ENCODE measurements around the gene CBY1. TPM values are rescaled to one million over a fixed set of nuclear protein-coding genes. Genes with fewer than 3 reads are reported as not detected.
"Not testable (repeated sequence)": the region's sequence is repeated elsewhere in the genome, so short reads cannot be mapped to it uniquely, and the experiment has no call there.

CBY1 gene
- total RNA-seq = 14.1 TPM

GRCh38 chr22:38656256-38657044 is at the start of gene CBY1, which contains the start of gene FAM227A:
Gene CBY1 (plus strand): TSS chr22:38656638. CDS start chr22:38668055, 11,417 bp downstream.
Gene FAM227A (minus strand): TSS chr22:38656392. CDS start chr22:38650168, 6,224 bp downstream.
- H3K27me3 ChIP-seq (ENCODE audit: control insufficient read depth in 3 of 3, insufficient read depth in 3 of 3, low read length in 3 of 3) = no peaks in the 10 kb centered on the region

GRCh38 chr22:38607680-38608079 is 48.8 kb upstream of the CBY1 start:
- H3K9me3 ChIP-seq (ENCODE audit: control insufficient read depth in 3 of 3, low read length in 3 of 3) = no peaks in the 10 kb centered on the region
- no peaks in the 10 kb centered on the region for H3K27me3 ChIP-seq (ENCODE audit: control insufficient read depth in 3 of 3, insufficient read depth in 3 of 3, low read length in 3 of 3)
- H3K36me3 ChIP-seq (ENCODE audit: control insufficient read depth in 3 of 3, insufficient read depth in 3 of 3, low read length in 3 of 3) = no peaks in the 10 kb centered on the region
- no peak overlapping the region for H3K9ac ChIP-seq (ENCODE audit: low read depth in 1 of 3, low read length in 3 of 3)
- no peak overlapping the region for H3K27ac ChIP-seq (ENCODE audit: low read depth, low read length)
- H3K4me1 ChIP-seq (ENCODE audit: control insufficient read depth in 3 of 3, insufficient read depth in 3 of 3, low read length in 3 of 3) = peaks cover 5 to 10% (median 9%) of the 10 kb centered on the region in 3 donors
- H3K4me3 ChIP-seq (ENCODE audit: low read length in 3 of 3) = no peak overlapping the region

More at GRCh38 chr22:38656256-38657044, at the start of gene CBY1, which contains the start of gene FAM227A:
- Histone ChIP-seq H3K27ac (ENCODE audit: low read depth, low read length) (peak within 1 kb of the TSS; percentile 93), H3K9ac (ENCODE audit: low read depth in 1 of 3, low read length in 3 of 3) (peak within 1 kb of the TSS; percentile 94 to 97 (median 96)), H3K9me3 (ENCODE audit: control insufficient read depth in 3 of 3, low read length in 3 of 3) (no peaks in the 10 kb centered on the region), H3K36me3 (ENCODE audit: control insufficient read depth in 3 of 3, insufficient read depth in 3 of 3, low read length in 3 of 3) (no peaks in the 10 kb centered on the region), H3K4me1 (ENCODE audit: control insufficient read depth in 3 of 3, insufficient read depth in 3 of 3, low read length in 3 of 3) (peaks cover 13 to 14% (median 14%) of the 10 kb centered on the region in 3 donors), H3K4me3 (ENCODE audit: low read length in 3 of 3) (peak within 1 kb of the TSS; percentile 82 to 94 (median 91))

- no peaks in the 10 kb centered on the region for H3K9me3 ChIP-seq (ENCODE audit: control insufficient read depth in 3 of 3, low read length in 3 of 3)
- no peaks in the 10 kb centered on the region for H3K27me3 ChIP-seq (ENCODE audit: control insufficient read depth in 3 of 3, insufficient read depth in 3 of 3, low read length in 3 of 3)
- no peak overlapping the region for H3K4me3 ChIP-seq (ENCODE audit: low read length in 3 of 3)
- no peaks in the 10 kb centered on the region for H3K36me3 ChIP-seq (ENCODE audit: control insufficient read depth in 3 of 3, insufficient read depth in 3 of 3, low read length in 3 of 3)
- H3K9ac ChIP-seq (ENCODE audit: low read depth in 1 of 3, low read length in 3 of 3) = no peak overlapping the region
- no peak overlapping the region for H3K27ac ChIP-seq (ENCODE audit: low read depth, low read length)
- H3K4me1 ChIP-seq (ENCODE audit: control insufficient read depth in 3 of 3, insufficient read depth in 3 of 3, low read length in 3 of 3) = peaks cover 5 to 11% (median 10%) of the 10 kb centered on the region in 3 donors
These were observed 47.3 kb upstream of the CBY1 start for GRCh38 chr22:38608992-38609750.

GRCh38 chr22:38610234-38610633 is 46.2 kb upstream of the CBY1 start:
- H3K27ac ChIP-seq (ENCODE audit: low read depth, low read length) = no peak overlapping the region
- H3K4me1 ChIP-seq (ENCODE audit: control insufficient read depth in 3 of 3, insufficient read depth in 3 of 3, low read length in 3 of 3) = peaks cover 5 to 17% (median 11%) of the 10 kb centered on the region in 3 donors
- H3K4me3 ChIP-seq (ENCODE audit: low read length in 3 of 3) = no peak overlapping the region
- no peak overlapping the region for H3K9ac ChIP-seq (ENCODE audit: low read depth in 1 of 3, low read length in 3 of 3)
- H3K27me3 ChIP-seq (ENCODE audit: control insufficient read depth in 3 of 3, insufficient read depth in 3 of 3, low read length in 3 of 3) = no peaks in the 10 kb centered on the region
- H3K36me3 ChIP-seq (ENCODE audit: control insufficient read depth in 3 of 3, insufficient read depth in 3 of 3, low read length in 3 of 3) = no peaks in the 10 kb centered on the region
- H3K9me3 ChIP-seq (ENCODE audit: control insufficient read depth in 3 of 3, low read length in 3 of 3) = no peaks in the 10 kb centered on the region

DNA sequence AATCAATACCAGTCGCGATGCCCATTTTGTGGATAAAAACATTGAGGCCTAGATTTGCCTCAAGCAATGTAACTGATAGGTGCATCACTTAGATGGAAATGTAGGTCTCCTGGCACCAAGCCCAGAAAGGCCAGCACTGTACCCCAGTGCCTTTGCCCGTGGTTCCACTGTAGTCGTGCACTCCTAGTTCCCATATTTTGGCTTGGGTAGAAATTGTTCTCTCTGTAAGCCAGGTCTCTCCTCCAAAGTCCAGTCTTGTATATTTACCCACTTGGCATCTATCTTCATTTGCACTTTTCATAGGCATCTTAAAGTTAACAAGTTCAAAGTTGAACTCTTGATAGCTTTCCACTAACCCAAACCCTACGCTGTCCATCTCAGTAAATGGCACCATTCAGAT is 44.9 kb upstream of the CBY1 start:
- Histone ChIP-seq H3K4me1 (ENCODE audit: control insufficient read depth in 3 of 3, insufficient read depth in 3 of 3, low read length in 3 of 3) (peaks cover 2 to 11% (median 5%) of the 10 kb centered on the region in 3 donors), H3K27me3 (ENCODE audit: control insufficient read depth in 3 of 3, insufficient read depth in 3 of 3, low read length in 3 of 3) (no peaks in the 10 kb centered on the region), H3K4me3 (ENCODE audit: low read length in 3 of 3) (no peak overlapping the region), H3K9ac (ENCODE audit: low read depth in 1 of 3, low read length in 3 of 3) (no peak overlapping the region), H3K27ac (ENCODE audit: low read depth, low read length) (no peak overlapping the region), H3K9me3 (ENCODE audit: control insufficient read depth in 3 of 3, low read length in 3 of 3) (no peaks in the 10 kb centered on the region), H3K36me3 (ENCODE audit: control insufficient read depth in 3 of 3, insufficient read depth in 3 of 3, low read length in 3 of 3) (no peaks in the 10 kb centered on the region)

GRCh38 chr22:38612217-38613006 is 44.0 kb upstream of the CBY1 start:
- no peak overlapping the region for H3K4me3 ChIP-seq (ENCODE audit: low read length in 3 of 3)
- no peak overlapping the region for H3K27ac ChIP-seq (ENCODE audit: low read depth, low read length)
- no peaks in the 10 kb centered on the region for H3K9me3 ChIP-seq (ENCODE audit: control insufficient read depth in 3 of 3, low read length in 3 of 3)
- no peaks in the 10 kb centered on the region for H3K27me3 ChIP-seq (ENCODE audit: control insufficient read depth in 3 of 3, insufficient read depth in 3 of 3, low read length in 3 of 3)
- no peaks in the 10 kb centered on the region for H3K36me3 ChIP-seq (ENCODE audit: control insufficient read depth in 3 of 3, insufficient read depth in 3 of 3, low read length in 3 of 3)
- no peak overlapping the region for H3K9ac ChIP-seq (ENCODE audit: low read depth in 1 of 3, low read length in 3 of 3)
- H3K4me1 ChIP-seq (ENCODE audit: control insufficient read depth in 3 of 3, insufficient read depth in 3 of 3, low read length in 3 of 3) = peaks cover 0 to 9% (median 3%) of the 10 kb centered on the region in 3 donors

DNA sequence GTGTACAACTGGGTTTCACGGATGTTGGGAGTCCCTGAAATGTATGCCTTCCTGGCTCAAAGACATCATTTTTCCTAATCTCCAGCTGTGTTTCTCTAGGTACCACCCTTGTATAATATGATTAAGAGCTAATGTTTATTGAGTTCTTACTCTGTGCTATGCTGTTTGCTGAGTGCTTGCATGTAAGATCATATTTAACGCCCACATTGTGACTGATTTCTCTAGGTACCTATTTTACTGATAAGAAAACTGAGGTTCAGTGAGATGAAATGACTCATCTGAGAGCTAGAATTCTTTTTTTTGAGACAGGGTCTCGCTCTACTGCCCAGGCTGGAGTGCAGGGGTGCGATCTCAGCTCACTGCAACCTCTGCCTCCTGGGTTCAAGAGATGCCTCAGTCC is 42.9 kb upstream of the CBY1 start:
- no peak overlapping the region for H3K27ac ChIP-seq (ENCODE audit: low read depth, low read length)
- H3K4me1 ChIP-seq (ENCODE audit: control insufficient read depth in 3 of 3, insufficient read depth in 3 of 3, low read length in 3 of 3) = peaks cover 0 to 9% (median 3%) of the 10 kb centered on the region in 3 donors
- no peaks in the 10 kb centered on the region for H3K36me3 ChIP-seq (ENCODE audit: control insufficient read depth in 3 of 3, insufficient read depth in 3 of 3, low read length in 3 of 3)
- no peaks in the 10 kb centered on the region for H3K9me3 ChIP-seq (ENCODE audit: control insufficient read depth in 3 of 3, low read length in 3 of 3)
- H3K27me3 ChIP-seq (ENCODE audit: control insufficient read depth in 3 of 3, insufficient read depth in 3 of 3, low read length in 3 of 3) = no peaks in the 10 kb centered on the region
- no peak overlapping the region for H3K4me3 ChIP-seq (ENCODE audit: low read length in 3 of 3)
- no peak overlapping the region for H3K9ac ChIP-seq (ENCODE audit: low read depth in 1 of 3, low read length in 3 of 3)

DNA sequence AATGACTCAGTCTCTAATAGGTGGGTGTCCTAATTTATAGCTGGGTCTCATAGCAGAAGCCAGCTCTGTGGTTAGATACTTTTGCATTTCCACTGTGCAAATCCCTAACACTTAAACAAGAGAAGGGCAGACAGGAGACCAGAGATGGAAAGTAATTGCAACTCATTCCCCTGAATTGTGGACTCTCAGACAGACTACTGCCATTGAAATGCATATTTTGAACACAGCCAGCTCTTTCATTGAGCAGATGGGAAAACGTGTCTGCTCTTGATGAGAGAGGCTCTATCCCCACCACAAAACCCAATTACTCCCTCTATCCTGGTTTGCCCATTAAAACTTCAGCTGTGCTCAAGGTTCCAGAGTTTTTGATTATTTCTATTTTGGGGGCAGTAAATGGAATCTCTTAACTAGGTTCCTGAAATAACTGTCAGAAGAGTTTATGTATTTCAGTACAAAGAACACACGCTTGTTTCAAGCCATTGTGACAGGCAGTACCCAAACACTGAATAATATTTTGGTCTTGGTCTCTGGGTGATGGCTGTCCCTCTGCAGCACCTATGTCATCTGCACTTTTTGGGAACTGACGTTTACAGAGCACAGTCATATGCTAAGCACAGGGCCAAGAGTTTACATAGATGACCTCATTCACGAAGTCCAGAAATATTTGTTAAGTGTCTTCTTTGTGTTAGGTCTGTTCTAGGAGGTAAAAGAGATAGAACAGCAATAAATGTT is 41.9 kb upstream of the CBY1 start:
- Histone ChIP-seq H3K9me3 (ENCODE audit: control insufficient read depth in 3 of 3, low read length in 3 of 3) (no peaks in the 10 kb centered on the region), H3K27ac (ENCODE audit: low read depth, low read length) (peak overlapping the region; percentile 40), H3K4me3 (ENCODE audit: low read length in 3 of 3) (no peak overlapping the region), H3K4me1 (ENCODE audit: control insufficient read depth in 3 of 3, insufficient read depth in 3 of 3, low read length in 3 of 3) (peaks cover 0 to 9% (median 3%) of the 10 kb centered on the region in 3 donors), H3K9ac (ENCODE audit: low read depth in 1 of 3, low read length in 3 of 3) (peak overlapping the region in 1 of 3 donors; percentile 34), H3K36me3 (ENCODE audit: control insufficient read depth in 3 of 3, insufficient read depth in 3 of 3, low read length in 3 of 3) (no peaks in the 10 kb centered on the region), H3K27me3 (ENCODE audit: control insufficient read depth in 3 of 3, insufficient read depth in 3 of 3, low read length in 3 of 3) (no peaks in the 10 kb centered on the region)

GRCh38 chr22:38615064-38615405 is 41.4 kb upstream of the CBY1 start:
- H3K9me3 ChIP-seq (ENCODE audit: control insufficient read depth in 3 of 3, low read length in 3 of 3); H3K4me1 ChIP-seq (ENCODE audit: control insufficient read depth in 3 of 3, insufficient read depth in 3 of 3, low read length in 3 of 3); H3K27me3 ChIP-seq (ENCODE audit: control insufficient read depth in 3 of 3, insufficient read depth in 3 of 3, low read length in 3 of 3); H3K4me3 ChIP-seq (ENCODE audit: low read length in 3 of 3); H3K27ac ChIP-seq (ENCODE audit: low read depth, low read length); H3K9ac ChIP-seq (ENCODE audit: low read depth in 1 of 3, low read length in 3 of 3); H3K36me3 ChIP-seq (ENCODE audit: control insufficient read depth in 3 of 3, insufficient read depth in 3 of 3, low read length in 3 of 3): not testable (repeated sequence)

Measured in skeletal muscle tissue (tissue), 4 donors.